Astrocyte of the cerebellum (primary cell): Measurements from ENCODE around the gene OR2M2.

ENCODE experiments used
- DNase-seq: peaks from one replicate; pipeline ENCODE4 v3.0.0-alpha.2; 2011; ENCODE audit warnings: low read depth
- H3K4me3 ChIP-seq: 2 replicates; pipeline ENCODE4 v1.5.1; 2011; ENCODE audit warnings: mild to moderate bottlenecking, low read depth, low read length, moderate library complexity
- in situ Hi-C: cut with HindIII; loops from 2 replicates; pipeline ENCODE4 v1.10.0; 2017; ENCODE audit warnings: low sequenced_read_pairs
- TF ChIP-seq, protein P1 (sequence below): IDR thresholded peaks from 2 replicates; pipeline ENCODE4 v1.5.1; 2012; ENCODE audit warnings: low read length, low read depth, moderate library complexity, mild to moderate bottlenecking; ENCODE audit errors: missing control alignments

Gene OR2M2

DNA sequence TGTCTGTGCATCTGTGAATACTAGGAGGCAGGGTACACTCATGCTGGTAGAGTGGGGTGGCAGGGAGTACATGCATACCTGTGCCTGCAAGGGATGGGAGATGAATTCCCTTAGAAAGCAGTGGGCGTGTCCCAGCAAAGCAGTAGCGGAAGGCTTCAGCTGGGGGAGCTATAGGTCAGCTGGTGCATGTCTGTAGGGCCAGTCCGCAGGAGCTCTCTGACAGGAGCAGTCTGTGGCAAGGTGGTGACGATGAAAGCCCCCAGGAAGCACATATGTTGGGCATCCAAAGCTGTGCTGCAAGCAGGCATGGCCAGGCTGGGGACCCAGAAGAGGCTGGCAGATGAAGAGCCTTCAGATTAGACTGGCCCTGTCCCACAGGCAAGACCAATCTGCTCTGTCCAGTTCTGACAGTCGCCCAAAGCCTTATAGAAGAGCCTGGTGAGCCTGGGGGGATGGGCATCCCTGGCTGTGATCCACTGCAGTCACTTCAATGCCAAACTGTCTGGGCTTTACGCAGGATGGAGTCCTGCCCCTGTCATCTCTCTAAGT, 54.8 kb downstream of the OR2M2 start:
- TF ChIP-seq, protein P1, sequence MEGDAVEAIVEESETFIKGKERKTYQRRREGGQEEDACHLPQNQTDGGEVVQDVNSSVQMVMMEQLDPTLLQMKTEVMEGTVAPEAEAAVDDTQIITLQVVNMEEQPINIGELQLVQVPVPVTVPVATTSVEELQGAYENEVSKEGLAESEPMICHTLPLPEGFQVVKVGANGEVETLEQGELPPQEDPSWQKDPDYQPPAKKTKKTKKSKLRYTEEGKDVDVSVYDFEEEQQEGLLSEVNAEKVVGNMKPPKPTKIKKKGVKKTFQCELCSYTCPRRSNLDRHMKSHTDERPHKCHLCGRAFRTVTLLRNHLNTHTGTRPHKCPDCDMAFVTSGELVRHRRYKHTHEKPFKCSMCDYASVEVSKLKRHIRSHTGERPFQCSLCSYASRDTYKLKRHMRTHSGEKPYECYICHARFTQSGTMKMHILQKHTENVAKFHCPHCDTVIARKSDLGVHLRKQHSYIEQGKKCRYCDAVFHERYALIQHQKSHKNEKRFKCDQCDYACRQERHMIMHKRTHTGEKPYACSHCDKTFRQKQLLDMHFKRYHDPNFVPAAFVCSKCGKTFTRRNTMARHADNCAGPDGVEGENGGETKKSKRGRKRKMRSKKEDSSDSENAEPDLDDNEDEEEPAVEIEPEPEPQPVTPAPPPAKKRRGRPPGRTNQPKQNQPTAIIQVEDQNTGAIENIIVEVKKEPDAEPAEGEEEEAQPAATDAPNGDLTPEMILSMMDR = no peak
- in situ Hi-C loops = no loop called here
- no peak overlapping the region for H3K4me3 ChIP-seq
- DNase-seq = no peak
